GM19351 (cell line): ENCODE results near the gene OR5A2.
"Not testable (repeated sequence)": the region's sequence is repeated elsewhere in the genome, so short reads cannot be mapped to it uniquely, and the experiment has no call there.

Experiments
- ATAC-seq: cut with Tn5 transposase; IDR thresholded peaks from one replicate; pipeline ENCODE4 v1.9.1; 2021; ENCODE audit warnings: mild to moderate bottlenecking, moderate library complexity; ENCODE audit not compliant: unreplicated experiment

OR5A2 gene

GRCh38 chr11:59426361-59427067, at the start of gene OR5A2:
TSS of gene OR5A2 (minus strand) at chr11:59426413. CDS start at chr11:59422953, 3,460 bp downstream.
- ATAC-seq = no peak

- ATAC-seq = no peak
These were observed 49.0 kb upstream of the OR5A2 start for GRCh38 chr11:59475176-59475575.

- no peak for ATAC-seq
These were observed 46.8 kb upstream of the OR5A2 start, which contains the start of gene OR4D10 for GRCh38 chr11:59473015-59473414. TSS of gene OR4D10 (plus strand) at chr11:59473315. CDS start at chr11:59477430, 4,115 bp downstream.

- no peak for ATAC-seq
These were observed 37.0 kb upstream of the OR5A2 start for GRCh38 chr11:59463190-59463641.

GRCh38 chr11:59459916-59460315, 33.7 kb upstream of the OR5A2 start:
- no peak for ATAC-seq

- no peak for ATAC-seq
These were observed 30.4 kb upstream of the OR5A2 start, which contains the start of gene OR4D6 for GRCh38 chr11:59456661-59457060. TSS of gene OR4D6 (plus strand) at chr11:59456961. CDS start at chr11:59456961, 0 bp downstream.

GRCh38 chr11:59448484-59448883, 22.3 kb upstream of the OR5A2 start:
- ATAC-seq = no peak

- not testable (repeated sequence) for ATAC-seq
These were observed 19.4 kb upstream of the OR5A2 start for GRCh38 chr11:59445624-59446023.

GRCh38 chr11:59437770-59438169, 11.6 kb upstream of the OR5A2 start:
- ATAC-seq = no peak

- ATAC-seq = no peak
These were observed 10.0 kb upstream of the OR5A2 start, which contains the start of gene OR5A1 for GRCh38 chr11:59436169-59436568. TSS of gene OR5A1 (plus strand) at chr11:59436469. CDS start at chr11:59443169, 6,700 bp downstream.

- ATAC-seq = peak; percentile 84
These were observed 3.8 kb upstream of the OR5A2 start for GRCh38 chr11:59429924-59430516.

GRCh38 chr11:59427068-59427382, 812 bp upstream of the OR5A2 start:
- no peak for ATAC-seq

- ATAC-seq = no peak
These were observed 1.1 kb downstream of the OR5A2 start for GRCh38 chr11:59425131-59425530.

GRCh38 chr11:59423835-59424234, 2.4 kb downstream of the OR5A2 start:
- no peak for ATAC-seq

GRCh38 chr11:59418156-59418555, 8.1 kb downstream of the OR5A2 start:
- ATAC-seq = no peak

GRCh38 chr11:59417023-59417422, 9.2 kb downstream of the OR5A2 start:
- ATAC-seq = no peak

- ATAC-seq = no peak
These were observed 9.6 kb downstream of the OR5A2 start for GRCh38 chr11:59416613-59417012.

- ATAC-seq = no peak
These were observed 11.1 kb downstream of the OR5A2 start for GRCh38 chr11:59415111-59415510.

GRCh38 chr11:59413646-59414045, 12.6 kb downstream of the OR5A2 start:
- no peak for ATAC-seq

- ATAC-seq = no peak
These were observed 22.7 kb downstream of the OR5A2 start for GRCh38 chr11:59403546-59403945.

GRCh38 chr11:59401262-59401552, 25.0 kb downstream of the OR5A2 start:
- no peak for ATAC-seq

- ATAC-seq = no peak
These were observed 25.6 kb downstream of the OR5A2 start for GRCh38 chr11:59400461-59401261.
